HEK293T (cell line): ENCODE measurements around the gene PTH2.

Source experiments
- BHLHE40 ChIP-seq: fragments of 450-650 bp; IDR thresholded peaks from 2 replicates; pipeline ENCODE4 v1.6.1; 2016; ENCODE audit warnings: mild to moderate bottlenecking, moderate library complexity, borderline replicate concordance
- FOXM1 ChIP-seq: fragments of 450-650 bp; IDR thresholded peaks from 2 replicates; pipeline ENCODE4 v1.6.1; 2017; ENCODE audit warnings: mild to moderate bottlenecking, borderline replicate concordance
- TF ChIP-seq, protein P1 (sequence below): fragments of 450-650 bp; IDR thresholded peaks from 2 replicates; pipeline ENCODE4 v1.6.1; 2016

DNA sequence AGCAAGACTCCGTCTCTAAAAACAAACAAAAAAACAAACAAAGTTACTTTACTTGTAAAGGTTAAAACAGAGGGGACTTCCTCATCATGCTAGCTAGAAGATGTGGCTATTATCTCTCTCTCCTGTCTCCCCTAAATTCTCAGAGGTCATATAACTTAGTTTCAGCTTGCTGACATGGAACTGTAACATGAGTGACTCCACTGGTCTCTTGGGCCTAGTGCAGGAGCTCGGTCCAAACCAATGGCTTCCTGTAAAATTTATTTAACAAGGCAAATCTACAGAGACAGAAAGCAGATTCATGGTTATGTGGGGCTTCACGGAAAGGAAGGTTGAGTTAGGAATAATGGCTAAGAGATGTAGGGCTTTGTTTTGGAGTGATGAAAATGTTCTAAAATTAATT, 44.7 kb downstream of the PTH2 start:
- TF ChIP-seq FOXM1: no peak
- TF ChIP-seq, protein P1, sequence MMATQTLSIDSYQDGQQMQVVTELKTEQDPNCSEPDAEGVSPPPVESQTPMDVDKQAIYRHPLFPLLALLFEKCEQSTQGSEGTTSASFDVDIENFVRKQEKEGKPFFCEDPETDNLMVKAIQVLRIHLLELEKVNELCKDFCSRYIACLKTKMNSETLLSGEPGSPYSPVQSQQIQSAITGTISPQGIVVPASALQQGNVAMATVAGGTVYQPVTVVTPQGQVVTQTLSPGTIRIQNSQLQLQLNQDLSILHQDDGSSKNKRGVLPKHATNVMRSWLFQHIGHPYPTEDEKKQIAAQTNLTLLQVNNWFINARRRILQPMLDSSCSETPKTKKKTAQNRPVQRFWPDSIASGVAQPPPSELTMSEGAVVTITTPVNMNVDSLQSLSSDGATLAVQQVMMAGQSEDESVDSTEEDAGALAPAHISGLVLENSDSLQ: no peak
- TF ChIP-seq BHLHE40: no peak
